ENCODE measurements around the gene TRIM71.
"Not testable (repeated sequence)": the region's sequence is repeated elsewhere in the genome, so short reads cannot be mapped to it uniquely, and the experiment has no call there.

Gene TRIM71

GRCh38 chr3:32897981-32898623 is 80.3 kb downstream of the TRIM71 start:
- no peaks in the 10 kb centered on the region for H3K27me3 ChIP-seq

GRCh38 chr3:32899265-32899664 is 81.5 kb downstream of the TRIM71 start:
- no peak for DNase-seq
- no peak overlapping the region for H3K4me3 ChIP-seq (ENCODE audit: low read depth, low read length)
- TF ChIP-seq CTCF (IDR thresholded peaks at IDR 0.05; ENCODE audit: low read depth, low read length) = no peak
- no peaks in the 10 kb centered on the region for H3K4me1 ChIP-seq
- no peaks in the 10 kb centered on the region for H3K36me3 ChIP-seq
- no peaks in the 10 kb centered on the region for H3K27me3 ChIP-seq
- no peaks in the 10 kb centered on the region for H3K9me3 ChIP-seq

More at GRCh38 chr3:32897981-32898623, 80.3 kb downstream of the TRIM71 start:
- no peaks in the 10 kb centered on the region for H3K9me3 ChIP-seq
- no peak for DNase-seq
- no peak overlapping the region for H3K4me3 ChIP-seq (ENCODE audit: low read depth, low read length)
- TF ChIP-seq CTCF (IDR thresholded peaks at IDR 0.05; ENCODE audit: low read depth, low read length) = no peak
- H3K4me1 ChIP-seq = no peaks in the 10 kb centered on the region
- no peaks in the 10 kb centered on the region for H3K36me3 ChIP-seq

- Histone ChIP-seq H3K36me3 (no peaks in the 10 kb centered on the region), H3K4me3 (ENCODE audit: low read depth, low read length) (no peak overlapping the region), H3K4me1 (no peaks in the 10 kb centered on the region), H3K27me3 (no peaks in the 10 kb centered on the region), H3K9me3 (no peaks in the 10 kb centered on the region)
- DNase-seq = no peak
- TF ChIP-seq CTCF (IDR thresholded peaks at IDR 0.05; ENCODE audit: low read depth, low read length) = no peak
Observed at GRCh38 chr3:32901005-32901932, 83.5 kb downstream of the TRIM71 start.

DNA sequence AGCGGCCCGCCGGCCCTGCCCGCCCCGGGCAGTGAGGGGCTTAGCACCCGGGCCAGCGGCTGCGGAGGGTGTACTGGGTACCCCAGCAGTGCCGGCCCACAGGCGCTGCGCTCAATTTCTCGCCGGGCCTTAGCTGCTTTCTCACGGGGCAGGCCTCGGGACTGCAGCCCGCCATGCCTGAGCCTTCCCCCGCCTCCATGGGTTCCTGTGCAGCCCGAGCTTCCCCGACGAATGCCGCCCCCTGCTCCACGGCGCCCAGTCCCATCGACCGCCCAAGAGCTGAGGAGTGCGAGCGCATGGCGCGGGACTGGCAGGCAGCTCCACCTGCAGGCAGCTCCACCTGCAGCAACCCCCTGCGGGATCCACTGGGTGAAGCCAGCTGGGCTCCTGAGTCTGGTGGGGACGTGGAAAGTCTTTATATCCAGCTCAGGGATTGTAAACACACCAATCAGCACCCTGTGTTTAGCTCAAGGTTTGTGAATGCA is 85.1 kb downstream of the TRIM71 start:
- peak overlapping the region; percentile 43 for H3K4me3 ChIP-seq (ENCODE audit: low read depth, low read length)
- not testable (repeated sequence) for H3K9me3 ChIP-seq, H3K36me3 ChIP-seq, H3K4me1 ChIP-seq, H3K27me3 ChIP-seq
- peak; percentile 20 for TF ChIP-seq CTCF (IDR thresholded peaks at IDR 0.05; ENCODE audit: low read depth, low read length)
- peak; percentile 69 for DNase-seq

DNA sequence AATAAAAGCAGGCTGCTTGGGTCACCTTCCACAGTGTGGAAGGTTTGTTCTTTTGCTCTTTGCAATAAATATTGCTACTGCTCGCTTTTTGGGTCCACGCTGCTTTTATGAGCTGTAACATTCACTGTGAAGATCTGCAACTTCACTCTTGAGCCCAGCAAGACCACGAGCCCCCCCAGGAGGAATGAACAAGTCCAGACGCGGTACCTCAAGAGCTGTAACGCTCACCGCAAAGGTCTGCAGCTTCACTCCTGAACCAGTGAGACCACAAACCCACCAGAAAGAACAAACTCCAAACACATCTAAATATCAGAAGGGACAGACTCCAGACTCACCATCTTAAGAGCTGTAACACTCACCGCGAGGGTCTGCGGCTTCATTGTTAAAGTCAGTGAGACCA is 86.2 kb downstream of the TRIM71 start:
- no peak for DNase-seq
- Histone ChIP-seq H3K36me3 (no peaks in the 10 kb centered on the region), H3K4me1 (no peaks in the 10 kb centered on the region), H3K27me3 (no peaks in the 10 kb centered on the region), H3K9me3 (no peaks in the 10 kb centered on the region), H3K4me3 (ENCODE audit: low read depth, low read length) (no peak overlapping the region)
- no peak for TF ChIP-seq CTCF (IDR thresholded peaks at IDR 0.05; ENCODE audit: low read depth, low read length)

DNA sequence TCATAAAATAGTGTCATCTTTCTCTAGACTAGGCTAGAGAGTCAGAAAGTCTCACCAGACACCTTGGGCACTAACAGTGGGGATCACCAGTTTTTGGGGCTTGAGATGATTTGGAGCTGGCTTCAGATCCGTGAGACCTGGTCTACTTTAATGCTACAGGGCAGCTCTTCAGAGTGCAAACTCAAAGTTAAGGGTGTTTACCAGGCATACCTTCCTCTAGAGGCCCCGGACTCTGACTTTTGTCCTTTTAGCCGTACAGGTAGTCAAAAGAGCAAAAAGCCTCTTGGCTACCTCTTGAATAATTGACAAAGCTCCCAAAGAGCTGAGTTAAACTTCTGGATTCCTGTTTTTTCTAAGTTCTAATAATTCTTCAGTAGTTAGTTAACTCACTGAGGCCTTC is 92.2 kb downstream of the TRIM71 start:
- H3K4me3 ChIP-seq (ENCODE audit: low read depth, low read length) = no peak overlapping the region
- no peak for DNase-seq
- H3K36me3 ChIP-seq = no peaks in the 10 kb centered on the region
- H3K4me1 ChIP-seq = no peaks in the 10 kb centered on the region
- H3K27me3 ChIP-seq = no peaks in the 10 kb centered on the region
- H3K9me3 ChIP-seq = no peaks in the 10 kb centered on the region
- TF ChIP-seq CTCF (IDR thresholded peaks at IDR 0.05; ENCODE audit: low read depth, low read length) = no peak

Measured in BE2C (cell line).